ENCODE data around the gene ALOXE3.

DNA sequence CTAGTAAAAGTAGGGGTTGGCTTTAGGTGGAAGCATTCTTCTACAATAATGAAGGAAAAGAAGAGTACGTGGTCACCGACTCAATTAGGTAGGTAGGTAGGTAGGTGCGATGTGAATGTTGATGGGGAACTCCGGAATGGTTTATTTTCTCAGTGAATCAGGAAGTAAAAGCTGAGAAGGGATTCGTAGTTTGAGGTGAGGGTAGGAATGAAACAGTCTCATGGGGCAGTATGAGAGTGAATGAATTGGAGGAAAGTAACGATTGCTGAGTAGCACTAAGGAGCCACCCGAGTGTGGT, 20.0 kb upstream of the ALOXE3 start:
- TF ChIP-seq, protein P1, sequence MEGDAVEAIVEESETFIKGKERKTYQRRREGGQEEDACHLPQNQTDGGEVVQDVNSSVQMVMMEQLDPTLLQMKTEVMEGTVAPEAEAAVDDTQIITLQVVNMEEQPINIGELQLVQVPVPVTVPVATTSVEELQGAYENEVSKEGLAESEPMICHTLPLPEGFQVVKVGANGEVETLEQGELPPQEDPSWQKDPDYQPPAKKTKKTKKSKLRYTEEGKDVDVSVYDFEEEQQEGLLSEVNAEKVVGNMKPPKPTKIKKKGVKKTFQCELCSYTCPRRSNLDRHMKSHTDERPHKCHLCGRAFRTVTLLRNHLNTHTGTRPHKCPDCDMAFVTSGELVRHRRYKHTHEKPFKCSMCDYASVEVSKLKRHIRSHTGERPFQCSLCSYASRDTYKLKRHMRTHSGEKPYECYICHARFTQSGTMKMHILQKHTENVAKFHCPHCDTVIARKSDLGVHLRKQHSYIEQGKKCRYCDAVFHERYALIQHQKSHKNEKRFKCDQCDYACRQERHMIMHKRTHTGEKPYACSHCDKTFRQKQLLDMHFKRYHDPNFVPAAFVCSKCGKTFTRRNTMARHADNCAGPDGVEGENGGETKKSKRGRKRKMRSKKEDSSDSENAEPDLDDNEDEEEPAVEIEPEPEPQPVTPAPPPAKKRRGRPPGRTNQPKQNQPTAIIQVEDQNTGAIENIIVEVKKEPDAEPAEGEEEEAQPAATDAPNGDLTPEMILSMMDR (IDR thresholded peaks at IDR 0.05; ENCODE audit: low read length), result no peak
- no peak for TF ChIP-seq EZH2 (optimal IDR thresholded peaks at IDR 0.05; ENCODE audit: low read depth, low read length)
